Osteoblast (primary cell): ENCODE results near the gene TMEM203. TPM values are rescaled to one million over a fixed set of nuclear protein-coding genes. Genes with fewer than 3 reads are reported as not detected.

Experiments
- DNase-seq: peaks from one replicate; pipeline ENCODE4 v3.0.0; 2011; ENCODE audit warnings: low spot score, mixed read lengths; ENCODE audit not compliant: insufficient read length; ENCODE audit errors: missing footprints
- H2AFZ ChIP-seq: 2 replicates; pipeline ENCODE4 v1.6.0; 2011; ENCODE audit warnings: mild to moderate bottlenecking, low read length
- H3K27ac ChIP-seq: 2 replicates; pipeline ENCODE4 v1.5.1; 2011; ENCODE audit warnings: mild to moderate bottlenecking, low read depth, low read length, moderate library complexity
- H3K27me3 ChIP-seq: 2 replicates; pipeline ENCODE4 v1.6.0; 2012; ENCODE audit warnings: mild to moderate bottlenecking, control low read depth, inconsistent platforms, low read length, moderate library complexity; ENCODE audit not compliant: insufficient read depth
- H3K36me3 ChIP-seq: 2 replicates; pipeline ENCODE4 v1.5.1; 2011; ENCODE audit warnings: mild to moderate bottlenecking, low read length, control low read depth, moderate library complexity; ENCODE audit not compliant: insufficient read depth
- H3K4me1 ChIP-seq: 2 replicates; pipeline ENCODE4 v1.5.1; 2011; ENCODE audit warnings: mild to moderate bottlenecking, low read length, control low read depth, moderate library complexity; ENCODE audit not compliant: insufficient read depth
- H3K4me2 ChIP-seq: 2 replicates; pipeline ENCODE4 v1.6.0; 2011; ENCODE audit warnings: mild to moderate bottlenecking, low read length; ENCODE audit not compliant: insufficient read depth
- H3K4me3 ChIP-seq: fragments of 200-600 bp; sonication (generic); 3 replicates; pipeline ENCODE4 v1.5.1; 2012; ENCODE audit warnings: mild to moderate bottlenecking, low read length, inconsistent platforms; ENCODE audit not compliant: insufficient read depth
- H3K79me2 ChIP-seq: 2 replicates; pipeline ENCODE4 v1.6.0; 2012; ENCODE audit warnings: mild to moderate bottlenecking, low read length, control low read depth, inconsistent platforms; ENCODE audit not compliant: insufficient read depth
- H3K9me3 ChIP-seq: 2 replicates; pipeline ENCODE4 v1.5.1; 2011; ENCODE audit warnings: low read depth, low read length, control low read depth
- H4K20me1 ChIP-seq: 2 replicates; pipeline ENCODE4 v1.6.0; 2012; ENCODE audit warnings: mild to moderate bottlenecking, low read length, control low read depth; ENCODE audit not compliant: insufficient read depth
- total RNA-seq: library from RNA; depleted of rRNA; stranded (reverse); fragments of >200 nt; gene quantifications from 2 replicates; pipeline ENCODE4 v1.2.3, GENCODE V29; 2012
- TF ChIP-seq, protein P1 (sequence below): IDR thresholded peaks from 2 replicates; pipeline ENCODE4 v1.5.1; 2011; ENCODE audit warnings: mild to moderate bottlenecking, low read depth, low read length, moderate library complexity; ENCODE audit errors: extremely low read depth

TMEM203 gene
- total RNA-seq, 1 donor, result 36.9 TPM

DNA sequence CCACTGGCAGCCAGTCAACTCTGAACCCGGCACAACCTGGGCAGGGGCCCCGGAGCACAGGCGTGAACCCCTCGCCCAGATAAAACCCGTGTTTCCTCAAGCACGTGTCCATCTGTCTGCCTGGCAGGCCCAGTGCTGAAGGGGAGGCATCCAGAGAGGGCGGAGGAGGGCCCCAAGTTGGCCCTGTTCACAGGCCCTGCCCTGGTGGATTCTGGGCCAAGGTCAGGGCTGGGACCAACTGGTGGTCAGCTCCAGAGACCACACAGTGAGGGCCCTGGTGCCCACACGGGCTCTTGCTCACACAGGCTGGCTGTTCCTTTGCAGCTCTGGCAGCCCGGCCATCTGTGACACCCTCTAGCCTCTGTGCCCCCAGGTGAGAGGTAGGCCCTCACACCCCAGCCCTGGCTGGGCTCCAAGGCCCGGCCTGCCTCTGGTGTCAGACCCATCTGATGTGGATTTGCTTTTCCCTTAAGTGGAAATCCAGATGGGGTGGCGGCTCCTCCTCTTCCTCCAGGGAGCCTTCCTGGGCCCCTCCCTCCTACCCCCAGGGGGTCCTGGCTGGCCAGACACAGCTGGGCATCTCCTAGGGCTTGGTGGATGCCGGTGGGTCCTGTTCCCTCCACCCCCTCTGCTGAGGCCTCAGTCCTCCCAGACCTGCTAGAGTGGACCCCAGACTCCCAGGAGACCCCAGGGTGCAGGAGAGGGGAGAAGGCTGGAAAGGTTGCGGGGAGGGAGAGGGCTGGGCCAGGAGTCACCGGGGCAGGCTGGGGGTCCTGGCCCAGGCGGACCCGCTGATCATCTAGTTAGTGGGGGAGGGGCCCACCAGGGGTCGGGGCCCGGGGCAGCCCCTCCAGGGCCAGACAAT is 45.1 kb upstream of the TMEM203 start:
- no peak overlapping the region for H3K4me3 ChIP-seq
- H4K20me1 ChIP-seq, result no peaks in the 10 kb centered on the region
- TF ChIP-seq, protein P1, sequence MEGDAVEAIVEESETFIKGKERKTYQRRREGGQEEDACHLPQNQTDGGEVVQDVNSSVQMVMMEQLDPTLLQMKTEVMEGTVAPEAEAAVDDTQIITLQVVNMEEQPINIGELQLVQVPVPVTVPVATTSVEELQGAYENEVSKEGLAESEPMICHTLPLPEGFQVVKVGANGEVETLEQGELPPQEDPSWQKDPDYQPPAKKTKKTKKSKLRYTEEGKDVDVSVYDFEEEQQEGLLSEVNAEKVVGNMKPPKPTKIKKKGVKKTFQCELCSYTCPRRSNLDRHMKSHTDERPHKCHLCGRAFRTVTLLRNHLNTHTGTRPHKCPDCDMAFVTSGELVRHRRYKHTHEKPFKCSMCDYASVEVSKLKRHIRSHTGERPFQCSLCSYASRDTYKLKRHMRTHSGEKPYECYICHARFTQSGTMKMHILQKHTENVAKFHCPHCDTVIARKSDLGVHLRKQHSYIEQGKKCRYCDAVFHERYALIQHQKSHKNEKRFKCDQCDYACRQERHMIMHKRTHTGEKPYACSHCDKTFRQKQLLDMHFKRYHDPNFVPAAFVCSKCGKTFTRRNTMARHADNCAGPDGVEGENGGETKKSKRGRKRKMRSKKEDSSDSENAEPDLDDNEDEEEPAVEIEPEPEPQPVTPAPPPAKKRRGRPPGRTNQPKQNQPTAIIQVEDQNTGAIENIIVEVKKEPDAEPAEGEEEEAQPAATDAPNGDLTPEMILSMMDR, result no peak
- H3K4me1 ChIP-seq, result peaks cover 4% of the 10 kb centered on the region
- H3K4me2 ChIP-seq, result no peak overlapping the region
- H3K27me3 ChIP-seq, result peaks cover 5% of the 10 kb centered on the region
- H3K36me3 ChIP-seq, result no peaks in the 10 kb centered on the region
- no peak overlapping the region for H2AFZ ChIP-seq
- DNase-seq, result peak; percentile 81
- no peak overlapping the region for H3K27ac ChIP-seq
- no peaks in the 10 kb centered on the region for H3K9me3 ChIP-seq
- H3K79me2 ChIP-seq, result peaks cover 3% of the 10 kb centered on the region

GRCh38 chr9:137247916-137248175 is 42.4 kb upstream of the TMEM203 start:
- DNase-seq, result peak; percentile 50
- Histone ChIP-seq H3K4me3 (no peak overlapping the region), H3K27me3 (peaks cover 5% of the 10 kb centered on the region), H3K79me2 (peaks cover 10% of the 10 kb centered on the region), H2AFZ (no peak overlapping the region), H4K20me1 (peaks cover 18% of the 10 kb centered on the region), H3K9me3 (no peaks in the 10 kb centered on the region), H3K4me2 (no peak overlapping the region), H3K27ac (no peak overlapping the region), H3K36me3 (peaks cover 9% of the 10 kb centered on the region), H3K4me1 (no peaks in the 10 kb centered on the region)
- TF ChIP-seq, protein P1, result no peak

DNA sequence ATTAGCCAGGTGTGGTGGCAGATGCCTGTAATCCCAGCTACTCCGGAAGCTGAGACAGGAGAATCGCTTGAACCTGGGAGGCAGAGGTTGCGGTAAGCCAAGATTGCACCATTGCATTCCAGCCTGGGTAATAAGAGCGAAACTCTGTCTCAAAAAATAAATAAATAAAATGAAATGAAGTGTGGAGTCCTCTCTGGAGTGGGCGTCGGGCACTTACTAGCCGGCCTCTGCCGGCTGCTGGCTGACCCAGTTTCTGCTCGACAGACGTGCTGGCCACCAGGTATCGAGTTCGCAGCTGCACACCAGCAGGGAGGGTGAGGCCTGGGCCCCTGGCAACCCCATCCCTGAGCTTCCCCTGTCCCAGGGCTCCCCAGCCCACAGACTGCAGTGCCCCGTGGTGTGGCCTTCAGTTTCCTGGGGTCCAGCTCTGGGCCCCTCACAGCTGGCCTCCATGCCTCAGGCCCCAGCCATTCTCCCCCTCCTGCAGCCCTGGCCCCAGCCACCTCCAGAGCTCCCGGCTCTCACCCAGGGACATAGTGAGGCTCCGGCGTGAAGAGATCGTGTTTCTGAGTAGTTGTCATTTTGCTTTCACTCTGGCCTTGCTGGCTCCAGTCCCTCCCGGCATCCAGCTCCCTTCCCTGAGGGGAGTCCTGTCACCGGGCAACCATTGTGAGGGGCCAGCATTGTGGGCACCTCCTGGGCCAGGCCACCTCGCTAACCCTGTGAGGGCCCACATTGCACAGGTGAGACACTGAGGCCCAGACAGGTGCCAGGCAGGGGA is 41.9 kb upstream of the TMEM203 start:
- peak; percentile 83 for DNase-seq
- Histone ChIP-seq H4K20me1 (peaks cover 24% of the 10 kb centered on the region), H3K27me3 (peaks cover 5% of the 10 kb centered on the region), H3K4me3 (peak overlapping the region; percentile 37), H3K79me2 (peaks cover 15% of the 10 kb centered on the region), H3K9me3 (no peaks in the 10 kb centered on the region), H2AFZ (no peak overlapping the region), H3K27ac (no peak overlapping the region), H3K36me3 (peaks cover 14% of the 10 kb centered on the region), H3K4me2 (peak overlapping the region; percentile 32), H3K4me1 (peaks cover 5% of the 10 kb centered on the region)
- TF ChIP-seq, protein P1, result no peak
